IMR-90 (cell line): Measurements from ENCODE around the gene FOXD4. TPM values are rescaled to one million over a fixed set of nuclear protein-coding genes. Genes with fewer than 3 reads are reported as not detected.
A peak's percentile ranks its signal among the peaks of the same experiment; 100 is the strongest.
"Not testable (repeated sequence)": the region's sequence is repeated elsewhere in the genome, so short reads cannot be mapped to it uniquely, and the experiment has no call there.

ENCODE experiments used
- ATAC-seq: fragments of 200-7000 bp; cut with Tn5 transposase; 2 replicates; pipeline ENCODE4 v1.9.1; 2020; ENCODE audit warnings: low read depth, mild to moderate bottlenecking, moderate library complexity
- BruUV-seq: library from RNA; stranded (reverse); fragments of 400-500 nt; replicated peaks from 2 replicates; lab custom pipeline; 2021; lab: Mats Ljungman, UMichigan
- CTCF ChIA-PET: fragments of 300-600 bp; formaldehyde crosslinking; extraction: SDS; loops from one replicate; lab custom pipeline; 2021; ENCODE audit warnings: antibody characterized with exemption; lab: Yijun Ruan, JAX
- POLR2A ChIA-PET: fragments of 300-600 bp; sonication (Branson Sonifier 250); formaldehyde crosslinking; loops from one replicate; lab custom pipeline; 2022; ENCODE audit warnings: antibody characterized with exemption; ENCODE audit not compliant: unreplicated experiment; lab: Charles Lee
- DNase-seq: peaks from one replicate; pipeline ENCODE4 v3.0.0; 2013
- H2AFZ ChIP-seq: replicated peaks from 2 replicates; pipeline ENCODE3; 2013; ENCODE audit warnings: low read length, mild to moderate bottlenecking; ENCODE audit not compliant: poor library complexity
- H2AK5ac ChIP-seq: 2 replicates; pipeline ENCODE4 v1.6.1; 2013; ENCODE audit warnings: low read depth, low read length, inconsistent platforms
- H2AK9ac ChIP-seq: replicated peaks from 2 replicates; pipeline ENCODE3; 2013; ENCODE audit warnings: mild to moderate bottlenecking, low read depth, low read length, moderate library complexity; ENCODE audit not compliant: poor library complexity
- H2BK120ac ChIP-seq: 2 replicates; pipeline ENCODE4 v1.6.1; 2013; ENCODE audit warnings: low read depth, low read length, inconsistent platforms
- H2BK15ac ChIP-seq: 3 replicates; pipeline ENCODE4 v1.6.1; 2013; ENCODE audit warnings: low read depth, low read length, inconsistent platforms
- H2BK20ac ChIP-seq: 2 replicates; pipeline ENCODE4 v1.6.1; 2013; ENCODE audit warnings: low read depth, mild to moderate bottlenecking, inconsistent platforms, low read length, moderate library complexity
- H2BK5ac ChIP-seq: 2 replicates; pipeline ENCODE4 v1.6.1; 2013; ENCODE audit warnings: mild to moderate bottlenecking, low read depth, low read length, inconsistent platforms; ENCODE audit not compliant: poor library complexity, severe bottlenecking
- H3K14ac ChIP-seq: replicated peaks from 2 replicates; pipeline ENCODE4 v1.6.1; 2013; ENCODE audit warnings: low read depth, low read length, inconsistent platforms
- H3K18ac ChIP-seq: 2 replicates; pipeline ENCODE4 v1.6.1; 2013; ENCODE audit warnings: low read depth, low read length, control low read depth
- H3K23ac ChIP-seq: 2 replicates; pipeline ENCODE4 v1.6.1; 2013; ENCODE audit warnings: low read depth, low read length, inconsistent platforms
- H3K27ac ChIP-seq: 2 replicates; pipeline ENCODE4 v1.5.1; 2013; ENCODE audit warnings: mild to moderate bottlenecking, control low read depth, low read length; ENCODE audit not compliant: insufficient read depth
- H3K27me3 ChIP-seq: 2 replicates; pipeline ENCODE4 v1.6.1; 2013; ENCODE audit warnings: low read length; ENCODE audit not compliant: control insufficient read depth, insufficient read depth
- H3K36me3 ChIP-seq: 2 replicates; pipeline ENCODE4 v1.6.1; 2013; ENCODE audit warnings: low read length, mixed read lengths; ENCODE audit not compliant: control insufficient read depth, insufficient read depth
- H3K4ac ChIP-seq: 2 replicates; pipeline ENCODE4 v1.6.1; 2013; ENCODE audit warnings: low read depth, low read length, inconsistent platforms
- H3K4me1 ChIP-seq: 2 replicates; pipeline ENCODE4 v1.6.1; 2013; ENCODE audit warnings: low read length, mixed read lengths; ENCODE audit not compliant: control insufficient read depth, insufficient read depth
- H3K4me2 ChIP-seq: 2 replicates; pipeline ENCODE4 v1.6.1; 2013; ENCODE audit warnings: low read depth, mild to moderate bottlenecking, control low read depth, low read length, moderate library complexity
- H3K4me3 ChIP-seq: 2 replicates; pipeline ENCODE4 v1.5.1; 2013; ENCODE audit warnings: low read depth, mild to moderate bottlenecking, control low read depth, low read length, moderate library complexity; ENCODE audit not compliant: insufficient read depth
- H3K56ac ChIP-seq: 2 replicates; pipeline ENCODE4 v1.6.1; 2013; ENCODE audit warnings: low read length, inconsistent platforms; ENCODE audit not compliant: insufficient read depth; ENCODE audit errors: extremely low read depth
- H3K79me1 ChIP-seq, 2 experiments: 2 replicates each; pipeline ENCODE4 v1.6.1; 2013; ENCODE audit warnings: low read length in 2 of 2, inconsistent platforms in 1 of 2, low read depth in 1 of 2
- H3K9ac ChIP-seq: 2 replicates; pipeline ENCODE4 v1.6.1; 2013; ENCODE audit warnings: low read depth, low read length, control low read depth
- H3K9me1 ChIP-seq: 2 replicates; pipeline ENCODE4 v1.6.1; 2013; ENCODE audit warnings: low read length, inconsistent platforms; ENCODE audit not compliant: insufficient read depth
- H3K9me3 ChIP-seq: 2 replicates; pipeline ENCODE4 v1.6.1; 2013; ENCODE audit warnings: low read length; ENCODE audit not compliant: control insufficient read depth, insufficient read depth
- H4K20me1 ChIP-seq: 2 replicates; pipeline ENCODE4 v1.6.1; 2013; ENCODE audit warnings: low read length, inconsistent platforms; ENCODE audit not compliant: insufficient read depth
- H4K5ac ChIP-seq: 2 replicates; pipeline ENCODE4 v1.6.1; 2013; ENCODE audit warnings: mild to moderate bottlenecking, low read depth, low read length, control low read depth
- H4K8ac ChIP-seq, 2 experiments: 2 replicates each; pipeline ENCODE4 v1.6.1; 2013; ENCODE audit warnings: low read depth in 2 of 2, low read length in 2 of 2, control low read depth in 1 of 2, inconsistent platforms in 1 of 2
- H4K91ac ChIP-seq: 2 replicates; pipeline ENCODE4 v1.6.1; 2013; ENCODE audit warnings: low read depth, low read length, inconsistent platforms; ENCODE audit not compliant: insufficient read depth
- WGBS, 2 experiments: methylation state at CpG; one replicate each; pipeline versions ENCODE4 v1.1.5 to v1.1.7; 2013; ENCODE audit warnings: missing lambda C conversion rate in 2 of 2; ENCODE audit not compliant: insufficient read length in 1 of 2; ENCODE audit errors: extremely low coverage in 2 of 2; 5-methylcytosine and 5-hydroxymethylcytosine counted together
- dilution Hi-C: fragments of 300-500 bp; cut with HindIII; formaldehyde crosslinking; loops from one replicate; pipeline ENCODE4 v1.14.3; 2018; ENCODE audit warnings: low sequenced_read_pairs; ENCODE audit not compliant: unreplicated experiment
- in situ Hi-C: fragments of 300-500 bp; cut with MboI; formaldehyde crosslinking; loops from 3 replicates; pipeline ENCODE4 v1.14.3; 2019; ENCODE audit warnings: low sequenced_read_pairs, inconsistent platforms, mixed read lengths
- intact Hi-C: fragments of 100-400 bp; cut with micrococcal nuclease; formaldehyde crosslinking; loops from 2 replicates; pipeline ENCODE4 v1.10.0; 2022
- polyA plus RNA-seq, 3 experiments: library from polyadenylated mRNA; depleted of rRNA; stranded (reverse); fragments of >200 nt; gene quantifications; 2 replicates each; pipeline ENCODE4 v1.2.3, GENCODE V29; 2012; ENCODE audit warnings: low replicate concordance in 1 of 3
- total RNA-seq: library from RNA; depleted of rRNA; stranded (reverse); fragments of >200 nt; gene quantifications from 2 replicates; pipeline ENCODE4 v1.2.3, GENCODE V29; 2012

The FOXD4 gene
- total and polyA plus RNA-seq, 2 of the 4 experiments (the other 2 are of a cell fraction), result 0.03 to 0.18 TPM

DNA sequence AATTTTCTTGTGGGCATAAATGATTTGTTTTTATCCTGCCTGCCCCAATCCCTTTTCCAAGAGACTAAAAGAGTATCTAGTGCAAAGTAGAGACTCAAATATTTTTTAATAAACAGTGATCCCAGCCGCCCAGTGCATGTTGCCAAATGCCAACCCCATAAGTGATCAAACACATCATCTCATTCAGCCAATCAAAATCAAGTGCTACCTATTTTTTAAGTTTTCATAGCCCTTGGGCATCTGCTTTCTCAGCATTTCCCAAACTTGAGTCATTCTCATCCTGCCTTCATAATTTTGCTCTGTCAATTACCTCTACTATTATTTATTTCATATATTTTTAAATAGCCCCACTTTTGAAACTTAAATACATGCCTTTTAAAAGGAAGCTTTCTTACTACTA lies 27.4 kb downstream of the FOXD4 start:
- CTCF ChIA-PET, H4K8ac ChIP-seq, ATAC-seq, H3K14ac ChIP-seq, H3K9ac ChIP-seq, dilution Hi-C loops, H2AK9ac ChIP-seq, H3K36me3 ChIP-seq, H4K20me1 ChIP-seq, H3K4ac ChIP-seq, H2BK15ac ChIP-seq, H2AK5ac ChIP-seq, POLR2A ChIA-PET, H2AFZ ChIP-seq, H3K18ac ChIP-seq, intact Hi-C loops, H3K9me3 ChIP-seq, in situ Hi-C loops, H3K4me2 ChIP-seq, H2BK120ac ChIP-seq, H4K5ac ChIP-seq, DNase-seq, H3K4me1 ChIP-seq, H2BK20ac ChIP-seq, H3K23ac ChIP-seq, H3K9me1 ChIP-seq, H2BK5ac ChIP-seq, H3K27me3 ChIP-seq, BruUV-seq, H3K27ac ChIP-seq, H3K56ac ChIP-seq, H4K91ac ChIP-seq, H3K79me1 ChIP-seq, H3K4me3 ChIP-seq: not testable (repeated sequence)
- no CpG with 5 or more reads among the region's 1 CpG for WGBS, 2 experiments

DNA sequence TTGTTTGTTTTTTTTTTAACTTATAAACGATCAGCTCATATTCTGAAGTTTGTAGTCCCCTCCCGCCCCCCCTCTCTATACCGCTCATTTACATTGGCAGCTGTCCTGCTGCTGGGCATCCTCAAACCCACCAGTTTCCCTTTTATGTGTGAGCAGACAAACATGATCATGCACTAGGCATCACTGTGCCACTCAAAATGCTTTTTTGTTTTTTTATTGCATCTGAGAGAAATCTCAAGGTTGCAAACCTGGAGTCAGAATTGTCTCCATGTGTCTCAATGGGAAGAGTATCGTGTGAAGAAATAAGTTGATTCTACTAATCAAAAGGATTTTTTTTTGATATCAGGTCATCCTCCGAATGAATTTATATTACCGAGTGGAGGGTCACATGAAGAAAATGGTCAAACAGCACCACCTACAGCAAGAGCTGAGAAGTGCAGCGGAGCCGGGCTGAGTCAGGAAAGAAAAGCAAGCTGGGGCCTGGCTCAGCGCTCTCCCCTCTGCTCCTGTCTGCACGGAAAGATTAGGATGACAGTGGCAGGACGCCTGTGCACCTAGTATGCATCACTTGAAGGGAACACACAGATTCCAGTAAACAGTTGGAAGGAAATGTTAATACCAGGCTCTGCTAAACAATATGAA lies 29.7 kb downstream of the FOXD4 start:
- H3K18ac ChIP-seq, H3K9me3 ChIP-seq, dilution Hi-C loops, H3K27me3 ChIP-seq, H2BK15ac ChIP-seq, H3K9ac ChIP-seq, H3K23ac ChIP-seq, CTCF ChIA-PET, H3K27ac ChIP-seq, DNase-seq, H4K5ac ChIP-seq, H3K4me1 ChIP-seq, intact Hi-C loops, H3K56ac ChIP-seq, H2AK9ac ChIP-seq, H2AFZ ChIP-seq, BruUV-seq, H3K14ac ChIP-seq, H2BK5ac ChIP-seq, in situ Hi-C loops, H4K8ac ChIP-seq, H3K79me1 ChIP-seq, H3K9me1 ChIP-seq, H4K91ac ChIP-seq, H2BK120ac ChIP-seq, H4K20me1 ChIP-seq, H2AK5ac ChIP-seq, H3K36me3 ChIP-seq, POLR2A ChIA-PET, H3K4me2 ChIP-seq, H3K4ac ChIP-seq, H2BK20ac ChIP-seq, H3K4me3 ChIP-seq: not testable (repeated sequence)
- WGBS, 2 experiments, result no CpG with 5 or more reads among the region's 11 CpGs
- ATAC-seq, result peak; percentile 97
